Breast epithelium (tissue), 3 donors: ENCODE data around the gene RPS10.

Experiments used
- POLR2AphosphoS5 ChIP-seq, 3 donors: sonication (generic); formaldehyde crosslinking; IDR thresholded peaks; one replicate each; pipeline ENCODE4 v1.6.1; 2017; ENCODE audit warnings: antibody characterized with exemption in 3 of 3
- TF ChIP-seq, protein P1 (sequence below), 3 donors: fragments of 450-650 bp; IDR thresholded peaks; one replicate each; pipeline ENCODE4 v1.5.1; 2016 to 2017; ENCODE audit warnings: antibody characterized with exemption in 3 of 3, mild to moderate bottlenecking in 3 of 3, moderate library complexity in 3 of 3

DNA sequence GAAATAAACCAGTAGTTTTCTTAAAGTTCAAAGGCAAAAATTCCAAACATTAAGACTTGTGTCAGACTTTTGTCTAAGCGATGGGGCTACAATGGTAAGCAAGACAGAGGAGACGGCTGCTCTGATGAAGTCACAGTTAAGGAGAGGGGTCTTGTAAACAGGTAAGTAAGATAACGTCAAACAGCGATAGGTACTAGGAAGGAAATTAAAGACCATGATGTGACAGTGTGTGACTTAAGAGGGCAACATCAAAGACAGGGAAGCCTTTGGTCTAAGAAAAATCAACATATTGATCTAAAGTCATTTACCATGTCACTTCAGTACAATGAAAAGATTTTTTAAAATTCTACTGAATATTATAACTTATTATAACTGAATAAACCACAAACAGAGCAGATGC, 56.5 kb downstream of the RPS10 start:
- TF ChIP-seq, protein P1, sequence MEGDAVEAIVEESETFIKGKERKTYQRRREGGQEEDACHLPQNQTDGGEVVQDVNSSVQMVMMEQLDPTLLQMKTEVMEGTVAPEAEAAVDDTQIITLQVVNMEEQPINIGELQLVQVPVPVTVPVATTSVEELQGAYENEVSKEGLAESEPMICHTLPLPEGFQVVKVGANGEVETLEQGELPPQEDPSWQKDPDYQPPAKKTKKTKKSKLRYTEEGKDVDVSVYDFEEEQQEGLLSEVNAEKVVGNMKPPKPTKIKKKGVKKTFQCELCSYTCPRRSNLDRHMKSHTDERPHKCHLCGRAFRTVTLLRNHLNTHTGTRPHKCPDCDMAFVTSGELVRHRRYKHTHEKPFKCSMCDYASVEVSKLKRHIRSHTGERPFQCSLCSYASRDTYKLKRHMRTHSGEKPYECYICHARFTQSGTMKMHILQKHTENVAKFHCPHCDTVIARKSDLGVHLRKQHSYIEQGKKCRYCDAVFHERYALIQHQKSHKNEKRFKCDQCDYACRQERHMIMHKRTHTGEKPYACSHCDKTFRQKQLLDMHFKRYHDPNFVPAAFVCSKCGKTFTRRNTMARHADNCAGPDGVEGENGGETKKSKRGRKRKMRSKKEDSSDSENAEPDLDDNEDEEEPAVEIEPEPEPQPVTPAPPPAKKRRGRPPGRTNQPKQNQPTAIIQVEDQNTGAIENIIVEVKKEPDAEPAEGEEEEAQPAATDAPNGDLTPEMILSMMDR (IDR thresholded peaks at IDR 0.05) = no peak
- no peak for TF ChIP-seq POLR2AphosphoS5 (IDR thresholded peaks at IDR 0.05)
